Measurements from ENCODE around the gene SIM2.

GRCh38 chr21:36654796-36655325 lies 44.1 kb upstream of the SIM2 start:
- TF ChIP-seq CTCF (conservative IDR thresholded peaks at IDR 0.05 in 1 of 2, IDR thresholded peaks at IDR 0.05 in 1 of 2; ENCODE audit: extremely low read depth in 1 of 2, insufficient read depth in 1 of 2, low read depth in 1 of 2, low read length in 2 of 2) (no peak), EZH2 (IDR thresholded peaks at IDR 0.05; ENCODE audit: borderline replicate concordance, low read length) (no peak)
